ENCODE measurements around the gene DCAF6.

The DCAF6 gene

GRCh38 chr1:167968569-167968968 lies 32.1 kb downstream of the DCAF6 start:
- DNase-seq (ENCODE audit: low spot score) = no peak

DNA sequence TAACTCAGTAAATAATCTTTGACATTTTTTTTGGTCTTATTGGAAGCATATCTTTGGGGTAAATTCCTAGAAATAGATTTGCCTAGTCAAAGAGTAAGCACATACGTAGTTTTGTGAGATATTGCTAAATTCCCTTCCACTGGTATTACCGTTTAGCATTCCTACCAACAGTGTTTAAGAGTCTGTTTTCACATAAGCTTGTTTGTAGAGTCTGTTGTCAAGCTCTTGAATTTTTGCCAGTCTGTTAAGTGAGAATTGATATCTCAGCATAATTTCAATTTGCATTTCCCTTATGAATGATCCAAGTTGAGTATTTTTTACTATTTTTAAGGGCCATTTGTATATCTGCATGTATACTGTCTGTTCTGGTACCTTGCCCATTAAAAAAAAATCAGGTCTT lies 37.3 kb downstream of the DCAF6 start:
- no peak for DNase-seq (ENCODE audit: low spot score)

- DNase-seq (ENCODE audit: low spot score) = no peak
These were observed 38.2 kb downstream of the DCAF6 start for GRCh38 chr1:167974698-167975097.

DNA sequence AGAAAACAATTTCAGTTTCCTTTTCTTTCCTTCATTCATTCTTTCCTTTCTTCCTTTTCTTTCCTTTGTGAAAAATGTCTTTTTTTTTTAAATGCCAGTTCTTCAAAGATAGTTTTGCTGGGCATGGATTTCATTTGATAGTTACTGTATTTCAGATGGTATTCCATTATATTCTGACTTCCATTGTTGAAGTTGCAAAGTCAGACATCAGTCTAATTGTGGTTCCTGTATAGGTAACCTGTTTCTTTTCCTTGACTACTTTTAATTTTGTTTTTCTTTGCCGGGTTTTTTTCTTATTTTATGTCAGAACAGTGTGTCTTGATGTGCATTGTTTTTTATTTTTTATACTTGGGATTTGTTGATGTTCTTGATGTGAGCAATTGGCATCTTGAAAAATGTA lies 40.8 kb downstream of the DCAF6 start:
- DNase-seq (ENCODE audit: low spot score) = no peak

DNA sequence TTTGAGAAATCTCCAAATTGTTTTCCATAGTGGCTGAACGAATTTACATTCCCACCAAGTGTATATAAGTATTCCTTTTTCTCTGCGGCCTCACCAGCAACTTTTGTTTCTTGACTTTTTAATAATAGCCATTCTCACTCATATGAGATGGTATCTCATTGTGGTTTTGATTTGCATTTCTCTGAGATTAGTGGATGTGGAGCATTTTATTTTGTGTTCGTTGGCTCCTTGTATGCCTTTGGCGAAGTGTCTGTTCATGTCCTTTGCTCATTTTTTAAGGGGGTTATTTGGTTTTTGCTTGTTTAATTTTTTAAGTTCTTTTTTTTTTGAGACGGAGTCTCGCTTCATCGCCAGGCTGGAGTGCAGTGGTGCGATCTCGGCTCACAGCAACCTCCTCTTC lies 45.5 kb downstream of the DCAF6 start:
- DNase-seq (ENCODE audit: low spot score) = no peak

DNA sequence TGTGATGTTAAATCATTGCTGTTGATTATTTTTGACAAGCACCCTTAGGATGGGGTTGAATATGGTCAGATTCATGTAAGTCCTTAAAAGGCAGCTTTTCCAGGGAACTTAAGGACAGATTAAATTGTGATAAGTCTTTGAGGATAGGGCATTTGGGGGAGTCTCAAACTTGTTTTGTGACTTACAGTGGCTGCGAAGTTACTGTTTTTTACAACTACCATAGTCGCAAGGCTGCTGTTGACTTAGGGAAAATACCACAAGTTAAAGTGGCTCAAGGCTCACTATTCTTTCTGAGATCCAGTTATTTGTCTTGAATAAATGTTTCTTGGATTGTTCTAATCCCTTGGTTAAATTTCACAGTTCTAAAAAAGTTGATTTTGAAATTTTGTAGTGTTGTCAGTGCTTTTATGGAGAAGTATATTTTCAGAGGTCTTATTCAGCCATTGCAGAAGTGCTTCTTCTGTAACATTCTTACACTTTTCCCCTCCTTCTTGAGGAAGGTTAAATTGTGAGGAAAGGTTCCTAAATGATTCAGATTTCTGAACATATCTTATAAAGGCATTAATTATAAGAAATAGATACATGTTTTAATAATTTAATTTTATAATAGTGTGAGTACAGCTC lies 47.4 kb downstream of the DCAF6 start:
- DNase-seq (ENCODE audit: low spot score) = no peak

GRCh38 chr1:167984886-167985489 lies 48.5 kb downstream of the DCAF6 start:
- no peak for DNase-seq (ENCODE audit: low spot score)

GRCh38 chr1:167987174-167987573 lies 50.7 kb downstream of the DCAF6 start:
- no peak for DNase-seq (ENCODE audit: low spot score)

GRCh38 chr1:167991546-167991945 lies 55.1 kb downstream of the DCAF6 start:
- no peak for DNase-seq (ENCODE audit: low spot score)

- no peak for DNase-seq (ENCODE audit: low spot score)
These were observed 57.2 kb downstream of the DCAF6 start for GRCh38 chr1:167993720-167994119.

GRCh38 chr1:167994560-167994959 lies 58.1 kb downstream of the DCAF6 start:
- no peak for DNase-seq (ENCODE audit: low spot score)

DNA sequence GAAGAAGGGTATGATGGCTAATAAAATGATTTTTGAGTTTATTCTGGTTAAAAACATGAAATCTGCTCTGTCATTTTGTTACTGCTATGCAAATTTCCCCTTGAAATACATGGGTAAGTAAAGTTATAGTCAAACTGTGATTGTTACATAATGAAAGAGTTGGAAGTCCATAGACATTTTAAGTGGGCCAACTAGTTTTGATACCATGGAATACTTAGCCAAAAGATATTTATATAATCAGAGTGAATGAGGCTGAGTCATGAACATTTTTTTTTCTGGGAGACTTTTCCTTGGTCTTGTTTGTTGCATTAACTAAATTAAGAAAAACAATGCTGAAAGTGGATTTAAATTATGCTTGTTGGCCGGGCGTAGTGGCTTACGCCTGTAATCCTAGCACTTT lies 58.6 kb downstream of the DCAF6 start:
- no peak for DNase-seq (ENCODE audit: low spot score)

GRCh38 chr1:167996266-167996665 lies 59.8 kb downstream of the DCAF6 start:
- DNase-seq (ENCODE audit: low spot score) = no peak

GRCh38 chr1:167997037-167997575 lies 60.6 kb downstream of the DCAF6 start:
- no peak for DNase-seq (ENCODE audit: low spot score)

GRCh38 chr1:167999877-168000276 lies 63.4 kb downstream of the DCAF6 start:
- DNase-seq (ENCODE audit: low spot score) = no peak

DNA sequence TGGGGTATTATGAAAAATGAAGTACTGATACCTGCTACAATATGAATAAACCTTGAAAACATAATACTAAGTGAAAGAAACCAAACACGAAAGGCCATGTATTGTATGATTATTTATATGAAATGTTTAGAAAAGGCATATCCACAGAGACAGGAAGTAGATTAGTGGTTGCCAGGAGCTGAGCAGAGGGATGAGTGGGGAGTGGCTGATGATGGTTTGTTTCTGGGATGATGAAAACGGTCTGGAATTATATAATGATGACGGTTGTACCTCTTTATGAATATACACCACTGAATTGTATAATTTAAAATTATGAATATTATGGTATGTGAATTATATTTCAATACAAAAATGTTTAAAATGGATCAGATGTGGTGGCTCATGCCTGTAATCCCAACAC lies 64.2 kb downstream of the DCAF6 start:
- DNase-seq (ENCODE audit: low spot score) = peak; percentile 4

- DNase-seq (ENCODE audit: low spot score) = no peak
These were observed 64.7 kb downstream of the DCAF6 start for GRCh38 chr1:168001213-168001612.

DNA sequence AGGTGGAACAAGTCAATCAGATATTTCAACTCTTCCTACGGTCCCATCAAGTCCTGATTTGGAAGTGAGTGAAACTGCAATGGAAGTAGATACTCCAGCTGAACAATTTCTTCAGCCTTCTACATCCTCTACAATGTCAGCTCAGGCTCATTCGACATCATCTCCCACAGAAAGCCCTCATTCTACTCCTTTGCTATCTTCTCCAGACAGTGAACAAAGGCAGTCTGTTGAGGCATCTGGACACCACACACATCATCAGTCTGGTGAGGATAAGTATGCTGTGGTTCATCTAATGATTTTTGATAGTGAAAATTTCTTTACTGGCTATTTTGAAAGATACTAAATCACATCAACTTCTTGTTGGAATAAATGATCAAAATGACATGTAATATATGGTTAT lies 68.0 kb downstream of the DCAF6 start:
- DNase-seq (ENCODE audit: low spot score) = no peak

DNA sequence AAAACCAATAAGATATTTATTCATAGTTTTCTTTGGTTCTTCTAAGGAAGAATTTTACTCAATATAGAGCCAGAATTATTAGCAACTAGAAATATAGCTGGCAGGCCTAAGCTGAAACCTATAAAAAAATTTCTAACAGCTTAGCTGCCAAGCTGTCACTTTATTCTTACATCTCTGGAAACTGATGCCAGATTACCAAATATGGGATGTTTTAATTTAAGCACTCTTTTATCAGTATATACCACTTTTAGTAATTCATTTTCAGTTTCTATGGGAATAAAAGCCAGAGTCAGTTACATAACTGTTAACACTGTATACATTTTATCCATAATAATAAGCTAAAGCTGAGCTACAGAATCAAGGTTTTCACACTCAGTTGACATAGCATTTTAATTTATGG lies 69.0 kb downstream of the DCAF6 start:
- DNase-seq (ENCODE audit: low spot score) = no peak

- no peak for DNase-seq (ENCODE audit: low spot score)
These were observed 71.2 kb downstream of the DCAF6 start for GRCh38 chr1:168007691-168008090.

- no peak for DNase-seq (ENCODE audit: low spot score)
These were observed 72.1 kb downstream of the DCAF6 start for GRCh38 chr1:168008595-168008994.

GRCh38 chr1:168009322-168009721 lies 72.8 kb downstream of the DCAF6 start:
- DNase-seq (ENCODE audit: low spot score) = no peak

GRCh38 chr1:168019407-168019806 lies 82.9 kb downstream of the DCAF6 start:
- no peak for DNase-seq (ENCODE audit: low spot score)

DNA sequence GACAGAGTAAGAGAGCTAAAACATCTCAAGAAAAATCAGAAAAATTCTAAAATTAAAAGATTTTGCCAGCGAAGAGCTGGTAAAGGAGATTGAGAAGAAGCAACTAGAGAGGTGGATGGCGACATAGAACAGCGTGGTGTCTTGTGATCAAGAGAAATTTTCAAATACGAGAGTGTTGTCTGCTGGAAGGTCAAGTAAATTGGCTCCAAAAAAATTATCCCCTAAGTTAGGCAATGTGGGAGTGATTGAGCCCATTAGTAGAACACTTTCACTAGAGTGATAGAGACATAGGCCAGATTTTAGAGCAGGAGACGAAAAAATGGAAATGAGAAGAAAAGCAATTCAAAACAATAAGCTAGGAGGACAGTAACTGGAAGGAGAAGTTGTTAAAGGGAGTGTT lies 94.7 kb downstream of the DCAF6 start:
- no peak for DNase-seq (ENCODE audit: low spot score)

Measured in hepatic stellate cell (primary cell).